Endothelial cell of umbilical vein (primary cell): ENCODE measurements around the gene CCNF.

Source experiments
- MYC ChIP-seq: IDR thresholded peaks from one replicate; pipeline ENCODE4 v1.6.1; 2011; ENCODE audit warnings: mild to moderate bottlenecking, low read depth, low read length
- POLR2A ChIP-seq: IDR thresholded peaks from 2 replicates; pipeline ENCODE4 v1.6.1; 2012; ENCODE audit warnings: low read depth, mild to moderate bottlenecking, control low read depth, low read length
- POLR2AphosphoS5 ChIP-seq: IDR thresholded peaks from 2 replicates; pipeline ENCODE4 v1.6.1; 2012; ENCODE audit warnings: low read depth, mild to moderate bottlenecking, control low read depth, low read length, moderate library complexity; ENCODE audit not compliant: insufficient read depth
- TF ChIP-seq, protein P1 (sequence below), 2 donors: IDR thresholded peaks; 1 replicate in 1 of 2; 2 replicates in 1 of 2; pipeline ENCODE4 v1.5.1; 2011; ENCODE audit warnings: low read length in 2 of 2, mild to moderate bottlenecking in 2 of 2, moderate library complexity in 2 of 2, control low read depth in 1 of 2, inconsistent platforms in 1 of 2, low read depth in 1 of 2; ENCODE audit not compliant: insufficient read depth in 1 of 2; ENCODE audit errors: extremely low read depth in 1 of 2

DNA sequence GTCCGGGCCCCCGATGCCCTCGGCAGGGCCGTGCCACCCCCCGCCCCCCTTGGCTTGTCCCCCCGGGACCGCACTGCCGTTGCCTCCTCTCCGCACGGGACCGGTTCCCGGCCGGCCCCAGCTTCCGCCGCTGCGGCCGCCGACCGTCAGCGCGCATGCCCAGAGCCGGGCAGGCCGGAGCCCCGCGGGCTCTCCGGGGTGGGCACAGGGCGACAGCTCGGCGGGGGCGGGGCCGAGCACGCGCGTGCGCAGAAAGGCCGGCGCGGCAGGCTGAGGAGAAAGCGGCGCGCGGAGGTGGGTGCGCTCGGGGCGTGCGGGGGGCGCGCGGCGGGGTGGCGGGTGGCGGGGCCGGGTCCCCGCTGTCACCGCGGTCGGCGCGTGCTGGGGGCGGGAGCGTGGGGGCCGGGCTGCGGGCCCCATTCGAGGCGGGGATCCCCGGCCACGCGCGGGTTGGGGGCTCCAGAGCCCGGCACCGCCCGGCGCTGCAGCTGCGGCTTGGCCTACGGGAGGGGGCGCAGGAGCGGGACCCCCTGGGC is 45.7 kb downstream of the CCNF start, which contains the start of gene TBC1D24:
- TF ChIP-seq POLR2A (peak; percentile 92), MYC (no peak), POLR2AphosphoS5 (peak; percentile 75)
- TF ChIP-seq, protein P1, sequence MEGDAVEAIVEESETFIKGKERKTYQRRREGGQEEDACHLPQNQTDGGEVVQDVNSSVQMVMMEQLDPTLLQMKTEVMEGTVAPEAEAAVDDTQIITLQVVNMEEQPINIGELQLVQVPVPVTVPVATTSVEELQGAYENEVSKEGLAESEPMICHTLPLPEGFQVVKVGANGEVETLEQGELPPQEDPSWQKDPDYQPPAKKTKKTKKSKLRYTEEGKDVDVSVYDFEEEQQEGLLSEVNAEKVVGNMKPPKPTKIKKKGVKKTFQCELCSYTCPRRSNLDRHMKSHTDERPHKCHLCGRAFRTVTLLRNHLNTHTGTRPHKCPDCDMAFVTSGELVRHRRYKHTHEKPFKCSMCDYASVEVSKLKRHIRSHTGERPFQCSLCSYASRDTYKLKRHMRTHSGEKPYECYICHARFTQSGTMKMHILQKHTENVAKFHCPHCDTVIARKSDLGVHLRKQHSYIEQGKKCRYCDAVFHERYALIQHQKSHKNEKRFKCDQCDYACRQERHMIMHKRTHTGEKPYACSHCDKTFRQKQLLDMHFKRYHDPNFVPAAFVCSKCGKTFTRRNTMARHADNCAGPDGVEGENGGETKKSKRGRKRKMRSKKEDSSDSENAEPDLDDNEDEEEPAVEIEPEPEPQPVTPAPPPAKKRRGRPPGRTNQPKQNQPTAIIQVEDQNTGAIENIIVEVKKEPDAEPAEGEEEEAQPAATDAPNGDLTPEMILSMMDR (IDR thresholded peaks at IDR 0.05; ENCODE audit: extremely low read depth in 1 of 2, insufficient read depth in 1 of 2, low read depth in 1 of 2, low read length in 2 of 2) = no peak
